ENCODE data around the gene NRP1. TPM values are rescaled to one million over a fixed set of nuclear protein-coding genes. Genes with fewer than 3 reads are reported as not detected.

NRP1 gene
- total and polyA plus RNA-seq, 10 donors: 4.8 to 202 (median 138) TPM

DNA sequence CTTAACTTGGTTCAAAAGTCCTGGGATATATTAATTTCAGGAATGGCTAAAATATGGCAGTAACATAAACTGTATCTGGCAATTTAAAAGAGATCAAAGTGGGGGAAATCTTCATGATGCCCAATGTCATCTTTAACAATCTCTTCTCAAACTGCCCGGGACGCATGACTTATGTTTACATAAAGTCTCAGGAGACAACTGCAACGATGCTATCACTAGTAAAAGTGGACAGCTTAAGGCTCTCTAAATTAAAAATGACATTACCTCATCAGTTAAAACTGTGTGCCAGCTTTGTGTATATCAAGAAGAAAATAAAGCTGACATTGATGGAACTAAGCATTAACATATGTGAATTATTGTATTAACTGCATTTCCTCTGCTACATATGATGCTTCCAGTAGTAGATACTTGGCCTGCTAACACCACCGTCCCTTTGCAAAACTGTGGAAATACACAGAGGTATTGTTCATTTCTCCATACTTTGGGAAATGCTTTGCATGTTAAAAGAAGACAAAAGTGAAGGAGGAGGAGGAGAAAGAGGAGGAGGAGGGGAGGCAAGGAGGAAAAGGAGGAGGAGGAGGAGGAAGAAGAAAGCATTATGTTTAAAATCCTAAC lies 62.4 kb downstream of the NRP1 start:
- H3K4me1 ChIP-seq: peaks cover 4 to 49% (median 24%) of the 10 kb centered on the region in 6 donors
- no peaks in the 10 kb centered on the region for H3K9me3 ChIP-seq
- H3K27me3 ChIP-seq (replicated peaks in 1 of 7): peaks cover 0 to 10% (median 0%) of the 10 kb centered on the region in 7 donors
- peaks cover 0 to 32% (median 5%) of the 10 kb centered on the region in 6 donors for H3K36me3 ChIP-seq
- intact Hi-C loops (cut with DNase I; ENCODE audit: low total_unique reads): no loop called here
- 61 to 78% (median 72%) methylated on average over 4 of the region's 4 CpGs for WGBS, 5 donors
- TF ChIP-seq POLR2A (IDR thresholded peaks at IDR 0.05) (no peak), POLR2AphosphoS5 (IDR thresholded peaks at IDR 0.05) (no peak)
- TF ChIP-seq, protein P1, sequence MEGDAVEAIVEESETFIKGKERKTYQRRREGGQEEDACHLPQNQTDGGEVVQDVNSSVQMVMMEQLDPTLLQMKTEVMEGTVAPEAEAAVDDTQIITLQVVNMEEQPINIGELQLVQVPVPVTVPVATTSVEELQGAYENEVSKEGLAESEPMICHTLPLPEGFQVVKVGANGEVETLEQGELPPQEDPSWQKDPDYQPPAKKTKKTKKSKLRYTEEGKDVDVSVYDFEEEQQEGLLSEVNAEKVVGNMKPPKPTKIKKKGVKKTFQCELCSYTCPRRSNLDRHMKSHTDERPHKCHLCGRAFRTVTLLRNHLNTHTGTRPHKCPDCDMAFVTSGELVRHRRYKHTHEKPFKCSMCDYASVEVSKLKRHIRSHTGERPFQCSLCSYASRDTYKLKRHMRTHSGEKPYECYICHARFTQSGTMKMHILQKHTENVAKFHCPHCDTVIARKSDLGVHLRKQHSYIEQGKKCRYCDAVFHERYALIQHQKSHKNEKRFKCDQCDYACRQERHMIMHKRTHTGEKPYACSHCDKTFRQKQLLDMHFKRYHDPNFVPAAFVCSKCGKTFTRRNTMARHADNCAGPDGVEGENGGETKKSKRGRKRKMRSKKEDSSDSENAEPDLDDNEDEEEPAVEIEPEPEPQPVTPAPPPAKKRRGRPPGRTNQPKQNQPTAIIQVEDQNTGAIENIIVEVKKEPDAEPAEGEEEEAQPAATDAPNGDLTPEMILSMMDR (IDR thresholded peaks at IDR 0.05 in 8 of 11, conservative IDR thresholded peaks at IDR 0.05 in 3 of 11): no peak
- peak overlapping the region in 4 of 8 donors; percentile 57 to 74 (median 71) for H3K27ac ChIP-seq
- no peak overlapping the region for H3K4me3 ChIP-seq
- no peak for DNase-seq

DNA sequence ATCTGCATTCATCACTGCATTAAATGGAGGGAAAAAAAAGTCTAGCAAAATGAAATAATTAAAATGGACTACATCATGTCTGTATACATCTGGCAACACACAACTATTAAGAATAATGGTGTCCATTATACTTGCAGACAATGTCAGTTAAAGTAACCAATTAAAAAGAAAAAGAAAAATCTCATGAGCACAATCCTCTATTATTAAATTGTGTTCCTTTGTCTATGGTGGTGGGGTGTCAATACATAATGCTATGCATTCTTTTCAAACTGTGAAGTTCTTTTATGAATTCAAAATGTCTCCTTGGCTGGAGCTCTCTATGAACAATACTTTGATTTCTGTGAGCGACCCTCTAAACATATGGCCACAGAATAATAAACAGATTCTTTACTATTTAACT lies 63.5 kb downstream of the NRP1 start:
- Histone ChIP-seq H3K36me3 (peaks cover 0 to 32% (median 5%) of the 10 kb centered on the region in 6 donors), H3K27ac (no peak overlapping the region), H3K27me3 (replicated peaks in 1 of 7) (peaks cover 0 to 10% (median 0%) of the 10 kb centered on the region in 7 donors), H3K9me3 (no peaks in the 10 kb centered on the region), H3K4me1 (peaks cover 4 to 39% (median 22%) of the 10 kb centered on the region in 6 donors), H3K4me3 (no peak overlapping the region)
- TF ChIP-seq, protein P1 (IDR thresholded peaks at IDR 0.05 in 8 of 11, conservative IDR thresholded peaks at IDR 0.05 in 3 of 11): no peak
- TF ChIP-seq POLR2A (IDR thresholded peaks at IDR 0.05): no peak
- TF ChIP-seq POLR2AphosphoS5 (IDR thresholded peaks at IDR 0.05): no peak
- intact Hi-C loops (cut with DNase I; ENCODE audit: low total_unique reads): no loop called here
- DNase-seq: no peak
- 76 to 90% (median 78%) methylated on average over 1 of the region's 1 CpG for WGBS, 5 donors

DNA sequence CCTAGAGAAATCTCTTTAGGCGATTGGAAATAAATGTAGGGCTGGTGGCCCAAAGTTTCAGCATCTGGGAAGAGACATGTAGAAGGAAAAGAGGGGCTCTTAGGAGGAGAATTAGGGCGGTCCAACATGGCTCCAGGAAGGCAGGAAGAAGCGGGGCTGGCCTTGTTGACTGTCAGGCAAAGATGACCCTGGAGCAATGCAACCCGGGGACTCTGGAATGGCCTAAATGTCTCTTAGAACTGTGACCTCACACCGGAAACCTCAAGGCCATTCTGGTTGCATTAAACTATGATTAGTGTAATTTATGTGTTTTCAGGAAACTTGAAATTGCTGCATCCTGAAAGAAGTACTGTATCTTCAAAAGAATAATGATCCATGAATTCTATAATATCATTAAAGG lies 66.8 kb downstream of the NRP1 start:
- Histone ChIP-seq H3K27me3 (replicated peaks in 1 of 7) (no peaks in the 10 kb centered on the region), H3K27ac (peak overlapping the region; percentile 23 to 73 (median 60)), H3K36me3 (peaks cover 0 to 40% (median 9%) of the 10 kb centered on the region in 6 donors), H3K9me3 (no peaks in the 10 kb centered on the region), H3K4me1 (peaks cover 0 to 23% (median 12%) of the 10 kb centered on the region in 6 donors), H3K4me3 (no peak overlapping the region)
- no peak for TF ChIP-seq POLR2A (IDR thresholded peaks at IDR 0.05)
- TF ChIP-seq POLR2AphosphoS5 (IDR thresholded peaks at IDR 0.05): peak in 1 of 3 donors; percentile 55
- TF ChIP-seq, protein P1 (IDR thresholded peaks at IDR 0.05 in 8 of 11, conservative IDR thresholded peaks at IDR 0.05 in 3 of 11): no peak
- DNase-seq: no peak
- intact Hi-C loops (cut with DNase I; ENCODE audit: low total_unique reads): no loop called here
- WGBS, 5 donors: 56 to 64% (median 58%) methylated on average over 5 of the region's 5 CpGs

DNA sequence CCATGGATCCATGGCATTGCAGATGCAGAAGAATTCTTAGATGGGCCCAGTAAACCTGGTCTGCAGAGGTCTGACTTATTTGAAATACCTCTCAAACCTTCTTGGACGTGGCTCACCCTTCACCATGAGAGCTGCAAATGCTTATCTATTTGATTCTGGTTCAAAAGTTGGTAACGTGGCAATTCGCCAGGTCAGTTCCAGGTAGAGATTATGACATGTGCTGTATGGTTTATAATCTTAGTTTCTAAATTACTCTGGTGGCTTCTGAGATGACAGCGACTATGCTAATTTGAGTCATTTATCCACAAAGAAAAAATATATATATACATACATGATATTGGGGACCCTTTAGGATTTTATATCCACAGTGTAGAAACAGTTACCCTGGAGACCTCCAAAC lies 68.8 kb downstream of the NRP1 start:
- Histone ChIP-seq H3K9me3 (no peaks in the 10 kb centered on the region), H3K27ac (peak overlapping the region in 2 of 8 donors; percentile 16 to 73), H3K36me3 (peaks cover 0 to 51% (median 10%) of the 10 kb centered on the region in 6 donors), H3K4me3 (no peak overlapping the region), H3K27me3 (replicated peaks in 1 of 7) (no peaks in the 10 kb centered on the region), H3K4me1 (peaks cover 0 to 13% (median 2%) of the 10 kb centered on the region in 6 donors)
- WGBS, 5 donors: 62 to 76% (median 71%) methylated on average over 4 of the region's 4 CpGs
- intact Hi-C loops (cut with DNase I; ENCODE audit: low total_unique reads): no loop called here
- TF ChIP-seq POLR2AphosphoS5 (IDR thresholded peaks at IDR 0.05) (no peak), POLR2A (IDR thresholded peaks at IDR 0.05) (no peak)
- TF ChIP-seq, protein P1 (IDR thresholded peaks at IDR 0.05 in 8 of 11, conservative IDR thresholded peaks at IDR 0.05 in 3 of 11): no peak
- DNase-seq: no peak

Data from spleen (tissue), 11 donors.